K562 (cell line): ENCODE data around the gene GCK. TPM values are rescaled to one million over a fixed set of nuclear protein-coding genes. Genes with fewer than 3 reads are reported as not detected.

ENCODE experiments used
- ATAC-seq: fragments of 200-7000 bp; cut with Tn5 transposase; 3 replicates; pipeline ENCODE4 v1.9.1; 2020; ENCODE audit warnings: moderate library complexity
- BruUV-seq: library from RNA; stranded (reverse); fragments of 400-500 nt; replicated peaks from 2 replicates; lab custom pipeline; 2021; lab: Mats Ljungman, UMichigan
- CTCF ChIA-PET: fragments of 300-600 bp; formaldehyde crosslinking; extraction: SDS; loops from one replicate; lab custom pipeline; 2021; ENCODE audit warnings: low intra/inter-chr PET ratio; lab: Yijun Ruan, JAX
- POLR2A ChIA-PET: fragments of 300-600, 350-650 bp; sonication (Branson Sonifier 250); formaldehyde crosslinking; extraction: SDS; loops from one replicate; lab custom pipeline; 2021; ENCODE audit warnings: antibody characterized with exemption, inconsistent platforms; lab: Yijun Ruan, JAX
- DNase-seq, 4 experiments: peaks; one replicate each; pipeline versions ENCODE4 v3.0.0 to v3.0.0-alpha.2; 2011 to 2018; ENCODE audit warnings: low spot score in 3 of 4, mixed read lengths in 3 of 4; ENCODE audit errors: extremely low read depth in 1 of 4
- FAIRE-seq: peaks from 2 replicates; lab custom pipeline; 2011; peaks lifted over from hg19 to GRCh38; lab: Jason Lieb, UNC
- H2AFZ ChIP-seq: 2 replicates; pipeline ENCODE4 v1.6.0; 2011; ENCODE audit warnings: low read depth, low read length, control low read depth, inconsistent platforms
- H3K27ac ChIP-seq: fragments of 200-600 bp; 3 replicates; pipeline ENCODE4 v1.8.0; 2011; ENCODE audit warnings: low read depth, mild to moderate bottlenecking, control low read depth, inconsistent platforms, low read length, moderate library complexity, mixed read lengths; ENCODE audit errors: extremely low read depth
- H3K27me3 ChIP-seq, 2 experiments: fragments of 300-600 bp in 1 of 2; 2 replicates in 1 of 2; 3 replicates in 1 of 2; pipeline versions ENCODE4 v1.6.0 to v1.8.0; 2011; ENCODE audit warnings: inconsistent platforms in 2 of 2, low read length in 2 of 2, mild to moderate bottlenecking in 1 of 2, mixed read lengths in 1 of 2, moderate library complexity in 1 of 2; ENCODE audit not compliant: control insufficient read depth in 2 of 2, insufficient read depth in 2 of 2
- H3K36me3 ChIP-seq: fragments of 300-600 bp; 3 replicates; pipeline ENCODE4 v1.8.0; 2011; ENCODE audit warnings: mild to moderate bottlenecking, low read length, inconsistent platforms; ENCODE audit not compliant: control insufficient read depth, insufficient read depth
- H3K4me1 ChIP-seq, 2 experiments: fragments of 200-600 bp in 1 of 2; replicated peaks in 1 of 2; 2 replicates in 1 of 2; 3 replicates in 1 of 2; pipeline versions ENCODE4 v1.5.1 to v1.8.0; 2011; ENCODE audit warnings: inconsistent platforms in 2 of 2, low read length in 2 of 2, mild to moderate bottlenecking in 1 of 2, mixed read lengths in 1 of 2, moderate library complexity in 1 of 2; ENCODE audit not compliant: control insufficient read depth in 2 of 2, insufficient read depth in 2 of 2
- H3K4me2 ChIP-seq: 2 replicates; pipeline ENCODE4 v1.6.1; 2011; ENCODE audit warnings: low read length, control low read depth, inconsistent platforms, mixed read lengths; ENCODE audit not compliant: insufficient read depth
- H3K4me3 ChIP-seq: fragments of 200-600 bp; sonication (generic), shearing (Covaris generic); 2 replicates; pipeline ENCODE4 v1.5.1; 2016; ENCODE audit warnings: control low read depth, inconsistent platforms
- H3K79me2 ChIP-seq: fragments of 200-600 bp; 3 replicates; pipeline ENCODE4 v1.8.0; 2011; ENCODE audit warnings: low read length, inconsistent platforms; ENCODE audit not compliant: control insufficient read depth, insufficient read depth
- H3K9ac ChIP-seq, 2 experiments: 2 replicates each; pipeline versions ENCODE4 v1.6.0 to v1.6.1; 2011; ENCODE audit warnings: low read depth in 2 of 2, low read length in 2 of 2, control low read depth in 1 of 2, inconsistent platforms in 1 of 2, mild to moderate bottlenecking in 1 of 2, mixed read lengths in 1 of 2; ENCODE audit not compliant: insufficient read depth in 1 of 2
- H3K9me1 ChIP-seq: one replicate; pipeline ENCODE4 v1.6.0; 2011; ENCODE audit warnings: inconsistent platforms, mild to moderate bottlenecking, low read length, moderate library complexity; ENCODE audit not compliant: control insufficient read depth, insufficient read depth
- H3K9me3 ChIP-seq: replicated peaks from 2 replicates; pipeline ENCODE4 v1.5.1; 2011; ENCODE audit warnings: low read depth, low read length, inconsistent platforms; ENCODE audit not compliant: control insufficient read depth, insufficient read depth
- H4K20me1 ChIP-seq: replicated peaks from 2 replicates; pipeline ENCODE4 v1.6.1; 2011; ENCODE audit warnings: low read length, inconsistent platforms, mixed read lengths; ENCODE audit not compliant: control insufficient read depth, insufficient read depth
- ATF4 ChIP-seq: fragments of 450-650 bp; formaldehyde crosslinking; IDR thresholded peaks from 2 replicates; pipeline ENCODE4 v1.4.0; 2022; ENCODE audit warnings: mild to moderate bottlenecking, moderate library complexity
- CAMTA2 ChIP-seq: fragments of 250-450 bp; sonication (Bioruptor Pico); conservative IDR thresholded peaks from 2 replicates; pipeline ENCODE4 v1.5.1; 2022
- EP300 ChIP-seq: IDR thresholded peaks from 2 replicates; pipeline ENCODE4 v1.6.1; 2012; ENCODE audit warnings: low read length, improper control_type of control experiment
- ESRRB ChIP-seq: fragments of 250-450 bp; sonication (Bioruptor Pico); IDR thresholded peaks from 2 replicates; pipeline ENCODE4 v1.5.0; 2020; ENCODE audit warnings: mild to moderate bottlenecking, moderate library complexity, borderline replicate concordance
- ETV5 ChIP-seq: sonication (generic); formaldehyde crosslinking; IDR thresholded peaks from 2 replicates; pipeline ENCODE4 v1.4.0; 2020; ENCODE audit warnings: low read depth, mild to moderate bottlenecking, missing genetic modification reagents
- MEF2D ChIP-seq: conservative IDR thresholded peaks from 2 replicates; pipeline ENCODE4 v1.6.1; 2016; ENCODE audit warnings: low read depth, missing genetic modification characterization, missing compliant biosample characterization
- NCOA4 ChIP-seq: fragments of 450-650 bp; IDR thresholded peaks from 2 replicates; pipeline ENCODE4 v1.6.1; 2018; ENCODE audit warnings: mild to moderate bottlenecking; ENCODE audit not compliant: partially characterized antibody
- RAD21 ChIP-seq, 2 experiments: fragments of 250-450 bp in 1 of 2; fragments of 450-650 bp in 1 of 2; sonication (Bioruptor Pico) in 1 of 2; formaldehyde crosslinking in 1 of 2; IDR thresholded peaks in 1 of 2; conservative IDR thresholded peaks in 1 of 2; 2 replicates each; pipeline versions ENCODE4 v1.4.0 to v1.8.0; 2020 to 2022; ENCODE audit warnings: mild to moderate bottlenecking in 2 of 2, moderate library complexity in 1 of 2
- RBM34 ChIP-seq: fragments of 200-400 bp; formaldehyde crosslinking; IDR thresholded peaks from 2 replicates; pipeline ENCODE4 v1.6.1; 2018; ENCODE audit warnings: low read length, borderline replicate concordance; ENCODE audit not compliant: insufficient read depth
- RNF2 ChIP-seq: sonication (generic); IDR thresholded peaks from 2 replicates; pipeline ENCODE4 v1.6.1; 2016
- TAF7 ChIP-seq: fragments of 450-650 bp; IDR thresholded peaks from 2 replicates; pipeline ENCODE4 v1.6.1; 2016; ENCODE audit warnings: missing genetic modification characterization, missing compliant biosample characterization
- ZNF282 ChIP-seq: sonication (generic); formaldehyde crosslinking; IDR thresholded peaks from 2 replicates; pipeline ENCODE4 v1.8.1; 2023; ENCODE audit warnings: missing genetic modification reagents
- ZNF511 ChIP-seq: sonication (generic); formaldehyde crosslinking; IDR thresholded peaks from 2 replicates; pipeline ENCODE4 v1.8.0; 2022; ENCODE audit warnings: mild to moderate bottlenecking, missing genetic modification reagents
- ZNF717 ChIP-seq: fragments of 250-450 bp; sonication (Bioruptor Pico); IDR thresholded peaks from 2 replicates; pipeline ENCODE4 v1.5.0; 2021
- WGBS: fragments of 100-300 bp; shearing (Covaris generic); methylation state at CpG from one replicate; pipeline ENCODE4 v1.1.6; 2016; ENCODE audit warnings: low coverage, mixed read lengths; ENCODE audit not compliant: insufficient coverage; ENCODE audit errors: missing lambda C conversion rate; 5-methylcytosine and 5-hydroxymethylcytosine counted together
- in situ Hi-C: fragments of 300-500 bp; cut with MboI; formaldehyde crosslinking; loops from 4 replicates; pipeline ENCODE4 v1.15.0; 2018; ENCODE audit warnings: inconsistent platforms, mixed read lengths
- intact Hi-C: fragments of 100-400 bp; cut with micrococcal nuclease; formaldehyde crosslinking; loops from 2 replicates; pipeline ENCODE4 v1.14.2; 2022
- polyA plus RNA-seq, 8 experiments: library from polyadenylated mRNA; depleted of rRNA in 4 of 8; stranded (reverse) in 5 of 8; unstranded in 3 of 8; fragments of >200 nt; fragmentation: Nextera tagmentation in 2 of 8; fragmentation: Illumina TruSeq in 1 of 8; extraction: Ambion mirVana in 2 of 8; extraction: Trizol in 1 of 8; gene quantifications; 2 replicates each; pipeline versions ENCODE4 v1.2.1 to v1.2.3, GENCODE V29; 2011 to 2014; ENCODE audit warnings: inconsistent platforms in 1 of 8, missing spikeins in 1 of 8
- total RNA-seq, 7 experiments: library from RNA; depleted of rRNA in 6 of 7; stranded (reverse); fragments of >200 nt in 6 of 7; fragmentation: Illumina TruSeq in 2 of 7; extraction: Trizol in 2 of 7; gene quantifications; 2 replicates each; pipeline versions ENCODE4 v1.2.1 to v1.2.3, GENCODE V29; 2011 to 2021; ENCODE audit warnings: low replicate concordance in 1 of 7

GCK gene
- total and polyA plus RNA-seq, 9 of the 15 experiments (the other 6 are each of a cell fraction or from before 2014, with no cell fraction given): 0.11 to 0.55 (median 0.16) TPM; not detected in 3

DNA sequence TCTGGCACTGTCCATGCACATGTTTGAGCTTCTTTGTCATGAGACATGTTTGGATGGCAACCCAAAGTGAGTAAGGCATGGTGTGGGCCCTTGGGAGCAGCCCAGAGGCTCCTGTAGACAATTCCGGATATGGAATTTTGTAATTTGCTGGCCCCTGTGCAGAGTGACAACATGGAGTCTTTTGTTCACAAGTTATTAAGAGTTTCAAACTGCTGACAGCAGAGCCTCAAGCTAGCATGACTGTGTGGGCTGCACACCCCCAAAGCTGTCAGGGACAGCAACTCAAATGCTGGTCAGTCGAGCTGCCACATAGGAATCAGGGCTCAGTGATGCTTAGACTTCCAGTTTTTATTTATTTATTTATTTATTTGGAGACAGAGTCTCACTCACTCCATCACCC lies 41.1 kb downstream of the GCK start:
- ChIA-PET POLR2A (interaction anchor here (0.8 to 2.1 kb wide), 5 partner anchors 9 to 210 kb away, joined by 3 to 9 read pairs (median 5); no protein-coding TSS in a partner anchor), CTCF (no interaction called here)
- Histone ChIP-seq H3K4me2 (peak overlapping the region; percentile 53), H3K9me1 (no peaks in the 10 kb centered on the region), H3K27ac (0 out of 3 replicates have a peak overlapping the region, but pooled peaks have one; percentile 79), H3K27me3 (no peaks in the 10 kb centered on the region), H3K79me2 (no peaks in the 10 kb centered on the region), H3K9ac (no peak overlapping the region), H3K4me1 (peaks cover 21 to 71% of the 10 kb centered on the region in 2 experiments), H3K36me3 (no peaks in the 10 kb centered on the region), H3K9me3 (no peaks in the 10 kb centered on the region), H4K20me1 (no peaks in the 10 kb centered on the region), H3K4me3 (no peak overlapping the region), H2AFZ (peak overlapping the region; percentile 99)
- no peak for FAIRE-seq
- ATAC-seq: no peak
- TF ChIP-seq ETV5 (CRISPR knock-in tag) (no peak), ZNF282 (CRISPR knock-in tag) (no peak), RNF2 (no peak), ESRRB (CRISPR knock-in tag) (no peak), MEF2D (no peak), TAF7 (tag) (no peak), NCOA4 (no peak), ATF4 (no peak), EP300 (no peak), RAD21 (CRISPR knock-in tag; conservative IDR thresholded peaks at IDR 0.05 in 1 of 2, IDR thresholded peaks at IDR 0.05 in 1 of 2) (no peak), RBM34 (no peak), ZNF511 (CRISPR knock-in tag) (no peak), ZNF717 (CRISPR knock-in tag) (no peak), CAMTA2 (CRISPR knock-in tag) (no peak)
- in situ Hi-C loops (no loop called here), intact Hi-C loops (loop anchor here (5.0 kb wide), 1 partner anchor 49 kb away; no protein-coding TSS in a partner anchor)
- WGBS: 69% methylated on average over 2 of the region's 2 CpGs
- no TSS peak for BruUV-seq
- DNase-seq: no peak
